Loucy (cell line): ENCODE data around the gene LFNG.

ENCODE experiments used
- EZH2phosphoT487 ChIP-seq: fragments of 200-600 bp; IDR thresholded peaks from 2 replicates; pipeline ENCODE4 v1.6.1; 2018; ENCODE audit warnings: antibody characterized with exemption, mild to moderate bottlenecking, moderate library complexity, borderline replicate concordance
- TF ChIP-seq, protein P1 (sequence below): fragments of 200-600 bp; sonication (generic); conservative IDR thresholded peaks from 2 replicates; pipeline ENCODE4 v1.5.1; 2014; ENCODE audit warnings: mild to moderate bottlenecking, antibody characterized with exemption, low read length

DNA sequence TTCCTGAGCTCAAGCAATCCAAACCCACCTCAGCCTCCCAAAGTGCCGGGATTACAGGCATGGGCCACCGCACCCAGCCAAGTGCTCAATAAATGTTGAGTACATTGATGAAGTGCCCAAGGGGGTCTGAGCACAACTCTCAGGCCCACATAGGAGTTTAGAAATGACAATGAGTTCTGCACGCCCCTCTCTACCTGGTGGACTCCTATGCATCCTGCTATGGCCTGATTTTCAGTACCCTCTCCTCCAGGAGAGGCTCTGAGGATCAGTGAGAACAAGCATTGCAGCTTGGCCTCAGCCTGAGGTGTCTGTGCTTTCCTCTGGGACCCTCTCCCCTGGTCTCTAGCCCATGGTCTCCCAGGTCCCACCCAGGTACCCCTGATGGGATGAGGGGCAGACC, 22.5 kb upstream of the LFNG start:
- TF ChIP-seq, protein P1, sequence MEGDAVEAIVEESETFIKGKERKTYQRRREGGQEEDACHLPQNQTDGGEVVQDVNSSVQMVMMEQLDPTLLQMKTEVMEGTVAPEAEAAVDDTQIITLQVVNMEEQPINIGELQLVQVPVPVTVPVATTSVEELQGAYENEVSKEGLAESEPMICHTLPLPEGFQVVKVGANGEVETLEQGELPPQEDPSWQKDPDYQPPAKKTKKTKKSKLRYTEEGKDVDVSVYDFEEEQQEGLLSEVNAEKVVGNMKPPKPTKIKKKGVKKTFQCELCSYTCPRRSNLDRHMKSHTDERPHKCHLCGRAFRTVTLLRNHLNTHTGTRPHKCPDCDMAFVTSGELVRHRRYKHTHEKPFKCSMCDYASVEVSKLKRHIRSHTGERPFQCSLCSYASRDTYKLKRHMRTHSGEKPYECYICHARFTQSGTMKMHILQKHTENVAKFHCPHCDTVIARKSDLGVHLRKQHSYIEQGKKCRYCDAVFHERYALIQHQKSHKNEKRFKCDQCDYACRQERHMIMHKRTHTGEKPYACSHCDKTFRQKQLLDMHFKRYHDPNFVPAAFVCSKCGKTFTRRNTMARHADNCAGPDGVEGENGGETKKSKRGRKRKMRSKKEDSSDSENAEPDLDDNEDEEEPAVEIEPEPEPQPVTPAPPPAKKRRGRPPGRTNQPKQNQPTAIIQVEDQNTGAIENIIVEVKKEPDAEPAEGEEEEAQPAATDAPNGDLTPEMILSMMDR: no peak
- TF ChIP-seq EZH2phosphoT487: no peak
